Common myeloid progenitor, CD34-positive (primary cell): ENCODE data around the gene PHOX2A.
"Not testable (repeated sequence)": the region's sequence is repeated elsewhere in the genome, so short reads cannot be mapped to it uniquely, and the experiment has no call there.

Source experiments
- CTCF ChIA-PET: fragments of 350-600 bp; sonication (Branson Sonifier 250); formaldehyde crosslinking; loops from one replicate; lab custom pipeline; 2021; ENCODE audit warnings: antibody characterized with exemption; lab: Charles Lee
- POLR2A ChIA-PET: fragments of 350-600 bp; sonication (Branson Sonifier 250); formaldehyde crosslinking; loops from one replicate; lab custom pipeline; 2021; ENCODE audit warnings: antibody characterized with exemption; lab: Charles Lee
- DNase-seq, 3 donors: peaks; one replicate each; pipeline versions ENCODE4 v3.0.0 to v3.0.0-alpha.2; 2013
- H3K27ac ChIP-seq, 2 experiments: 1 replicate in 1 of 2; 2 replicates in 1 of 2; pipeline ENCODE4 v1.7.0; 2013; ENCODE audit warnings: inconsistent platforms in 2 of 2, low read length in 2 of 2, mild to moderate bottlenecking in 2 of 2, low read depth in 1 of 2, moderate library complexity in 1 of 2; ENCODE audit not compliant: severe bottlenecking in 2 of 2, insufficient read depth in 1 of 2, poor library complexity in 1 of 2
- H3K27me3 ChIP-seq, 5 experiments: replicated peaks in 2 of 5; 1 replicate in 3 of 5; 2 replicates in 2 of 5; pipeline versions ENCODE4 v1.6.1 to v1.7.0; 2013; ENCODE audit warnings: low read length in 4 of 5, mild to moderate bottlenecking in 2 of 5, moderate library complexity in 2 of 5, inconsistent platforms in 1 of 5; ENCODE audit not compliant: insufficient read depth in 5 of 5, control insufficient read depth in 4 of 5
- H3K36me3 ChIP-seq, 4 experiments: 1 replicate in 2 of 4; 2 replicates in 2 of 4; pipeline versions ENCODE4 v1.6.1 to v1.7.0; 2013; ENCODE audit warnings: low read length in 3 of 4, control low read depth in 1 of 4, mild to moderate bottlenecking in 1 of 4; ENCODE audit not compliant: control insufficient read depth in 4 of 4, insufficient read depth in 4 of 4
- H3K4me1 ChIP-seq, 4 experiments: 1 replicate in 3 of 4; 2 replicates in 1 of 4; pipeline versions ENCODE4 v1.6.1 to v1.7.1; 2013; ENCODE audit warnings: low read length in 3 of 4, mild to moderate bottlenecking in 3 of 4, control low read depth in 1 of 4, inconsistent platforms in 1 of 4, moderate library complexity in 1 of 4; ENCODE audit not compliant: control insufficient read depth in 4 of 4, insufficient read depth in 4 of 4; ENCODE audit errors: control extremely low read depth in 1 of 4
- H3K4me3 ChIP-seq, 7 experiments: 1 replicate in 4 of 7; 2 replicates in 3 of 7; pipeline versions ENCODE4 v1.5.1 to v1.7.0; 2013; ENCODE audit warnings: mild to moderate bottlenecking in 7 of 7, low read length in 6 of 7, moderate library complexity in 6 of 7, inconsistent platforms in 2 of 7, low read depth in 2 of 7, control low read depth in 1 of 7; ENCODE audit not compliant: insufficient read depth in 4 of 7, control insufficient read depth in 1 of 7; ENCODE audit errors: extremely low read depth in 1 of 7
- H3K9me3 ChIP-seq, 5 experiments: 1 replicate in 4 of 5; 2 replicates in 1 of 5; pipeline versions ENCODE4 v1.6.1 to v1.7.1; 2013; ENCODE audit warnings: low read length in 4 of 5, mild to moderate bottlenecking in 2 of 5, inconsistent platforms in 1 of 5, low read depth in 1 of 5, moderate library complexity in 1 of 5; ENCODE audit not compliant: control insufficient read depth in 4 of 5, insufficient read depth in 2 of 5; ENCODE audit errors: control extremely low read depth in 1 of 5
- WGBS: methylation state at CpG from one replicate; pipeline ENCODE4 v1.1.5; 2013; ENCODE audit not compliant: insufficient coverage; 5-methylcytosine and 5-hydroxymethylcytosine counted together

PHOX2A gene

DNA sequence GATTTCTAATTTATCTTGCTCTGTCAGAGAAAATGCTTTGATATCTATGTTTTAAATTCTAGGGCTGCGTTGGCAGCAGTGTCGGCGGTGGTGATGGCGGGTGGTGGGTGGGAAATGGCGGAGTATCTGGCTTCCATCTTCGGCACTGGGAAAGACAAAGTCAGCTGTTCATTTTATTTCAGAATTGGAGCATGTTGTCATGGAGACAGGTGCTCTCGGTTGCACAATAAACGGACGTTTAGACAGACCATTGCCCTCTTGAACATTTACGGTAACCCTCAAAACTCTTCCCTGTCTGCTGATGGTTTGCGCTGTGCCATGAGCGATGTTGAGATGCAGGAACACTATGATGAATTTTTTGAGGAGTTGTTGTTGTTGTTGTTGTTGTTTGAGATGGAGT is 36.1 kb upstream of the PHOX2A start:
- ChIA-PET CTCF (interaction anchor here (0.8 kb wide), 1 partner anchor 150 kb away, joined by 3 read pairs; no protein-coding TSS in a partner anchor), POLR2A (no interaction called here)
- no peak overlapping the region for H3K27ac ChIP-seq
- no peaks in the 10 kb centered on the region for H3K36me3 ChIP-seq
- DNase-seq = no peak
- H3K4me3 ChIP-seq = no peak overlapping the region
- WGBS = 96% methylated on average over 9 of the region's 12 CpGs
- H3K9me3 ChIP-seq = no peaks in the 10 kb centered on the region
- H3K27me3 ChIP-seq = peaks cover 0 to 11% (median 3%) of the 10 kb centered on the region in 5 experiments
- no peaks in the 10 kb centered on the region for H3K4me1 ChIP-seq

DNA sequence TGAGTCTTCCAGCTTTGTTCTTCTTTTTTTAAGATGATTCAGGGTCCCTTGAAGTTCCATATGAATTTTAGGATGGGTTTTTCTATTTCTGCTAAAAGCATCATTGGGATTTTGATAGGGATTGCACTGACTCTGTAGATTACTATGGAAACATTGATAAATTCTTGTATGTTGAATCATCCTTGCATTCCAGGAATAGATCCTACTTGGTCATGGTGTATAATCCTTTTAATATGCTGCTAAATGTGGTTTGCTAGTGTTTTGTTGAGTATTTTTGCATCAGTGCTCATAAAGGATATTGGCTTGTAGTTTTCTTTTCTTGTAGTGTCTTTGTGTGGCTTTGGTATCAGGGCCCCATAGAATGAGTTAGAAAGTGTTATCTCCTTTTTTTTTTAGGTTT is 34.9 kb upstream of the PHOX2A start:
- H3K4me1 ChIP-seq = no peaks in the 10 kb centered on the region
- no peak for DNase-seq
- H3K4me3 ChIP-seq = no peak overlapping the region
- POLR2A ChIA-PET = no interaction called here
- H3K9me3 ChIP-seq = no peaks in the 10 kb centered on the region
- CTCF ChIA-PET = no interaction called here
- no peak overlapping the region for H3K27ac ChIP-seq
- H3K36me3 ChIP-seq = no peaks in the 10 kb centered on the region
- peaks cover 0 to 8% (median 3%) of the 10 kb centered on the region in 5 experiments for H3K27me3 ChIP-seq

DNA sequence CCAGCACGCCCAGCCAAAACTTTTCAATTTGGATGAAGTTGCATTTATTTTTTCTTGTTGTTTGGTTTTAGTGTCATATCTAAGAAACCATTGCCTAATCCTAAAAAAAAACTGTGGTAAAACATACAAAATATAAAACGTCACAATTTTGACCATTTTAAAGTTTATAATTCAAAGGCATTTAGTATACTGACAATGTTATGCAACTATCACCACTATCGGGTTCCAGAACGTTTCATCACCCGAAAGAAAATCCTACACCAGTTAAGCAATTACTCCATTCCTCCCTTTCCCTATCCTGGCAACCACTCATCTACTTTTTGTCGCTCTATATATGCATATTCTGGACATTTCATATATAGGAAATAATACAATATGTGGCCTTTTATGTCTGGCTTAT is 30.5 kb upstream of the PHOX2A start:
- Histone ChIP-seq H3K27me3 (peaks cover 0 to 3% (median 0%) of the 10 kb centered on the region in 5 experiments), H3K27ac (no peak overlapping the region), H3K9me3 (no peaks in the 10 kb centered on the region), H3K36me3 (no peaks in the 10 kb centered on the region), H3K4me3 (no peak overlapping the region), H3K4me1 (no peaks in the 10 kb centered on the region)
- ChIA-PET CTCF (no interaction called here), POLR2A (no interaction called here)
- DNase-seq = no peak
- WGBS = 100% methylated on average over 1 of the region's 6 CpGs

DNA sequence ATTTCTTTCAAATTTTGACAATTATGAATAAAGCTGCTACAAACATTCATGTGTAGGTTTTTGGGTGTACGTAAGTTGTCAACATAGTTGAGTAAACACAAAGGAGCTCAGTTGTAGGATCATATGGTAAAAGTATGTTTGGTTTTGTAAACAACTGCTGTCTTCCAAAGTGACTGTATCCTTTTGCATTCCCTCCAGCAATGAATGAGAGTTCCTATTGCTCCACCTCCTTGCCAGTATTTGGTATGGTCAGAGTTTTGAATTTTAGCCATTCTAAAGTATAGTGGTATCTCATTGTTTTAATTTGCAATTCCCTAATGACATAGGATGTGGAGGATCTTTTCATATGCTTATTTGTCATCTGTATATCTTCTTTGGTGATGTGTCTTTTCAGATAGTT is 28.0 kb upstream of the PHOX2A start:
- ChIA-PET POLR2A (no interaction called here), CTCF (interaction anchor here (0.8 to 1.2 kb wide), 2 partner anchors 31 to 68 kb away, joined by 3 read pairs; no protein-coding TSS in a partner anchor)
- H3K4me1 ChIP-seq = no peaks in the 10 kb centered on the region
- no peaks in the 10 kb centered on the region for H3K27me3 ChIP-seq
- no CpG with 5 or more reads among the region's 1 CpG for WGBS
- H3K4me3 ChIP-seq = no peak overlapping the region
- H3K9me3 ChIP-seq = no peaks in the 10 kb centered on the region
- H3K27ac ChIP-seq = no peak overlapping the region
- no peak for DNase-seq
- H3K36me3 ChIP-seq = no peaks in the 10 kb centered on the region

DNA sequence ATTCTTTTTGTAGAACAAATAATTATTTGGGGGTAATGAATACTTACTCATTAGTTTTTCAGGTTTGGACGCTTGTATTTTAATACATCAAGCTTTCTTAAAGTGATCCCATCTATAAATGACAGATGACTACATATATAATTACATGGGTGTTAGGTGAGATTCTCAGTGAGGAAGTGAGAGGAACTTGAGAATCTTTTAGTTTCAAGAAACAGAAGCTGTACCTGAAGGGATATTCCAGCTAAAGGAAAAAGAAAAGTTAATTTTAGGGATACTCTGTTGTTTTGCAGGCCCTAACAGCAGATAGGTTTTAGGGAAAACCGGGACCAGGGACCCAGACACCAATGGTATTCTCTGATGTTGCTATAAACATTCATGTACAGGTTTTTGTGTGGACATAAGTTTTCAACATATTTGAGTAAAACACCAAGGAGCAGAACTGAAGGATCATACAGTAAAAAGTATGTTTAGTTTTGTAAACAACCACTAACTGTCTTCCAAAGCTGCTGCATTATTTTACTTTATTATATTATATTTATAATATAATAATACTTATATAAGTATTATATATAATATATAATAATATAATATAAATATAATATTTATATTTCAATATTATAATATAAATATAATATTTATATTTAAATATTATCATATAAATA is 24.1 kb upstream of the PHOX2A start:
- Histone ChIP-seq H3K9me3 (no peaks in the 10 kb centered on the region), H3K4me3 (no peak overlapping the region), H3K4me1 (peaks cover 0 to 4% (median 2%) of the 10 kb centered on the region in 4 experiments), H3K36me3 (no peaks in the 10 kb centered on the region), H3K27ac (no peak overlapping the region), H3K27me3 (no peaks in the 10 kb centered on the region)
- DNase-seq = no peak
- POLR2A ChIA-PET = interaction anchor here (0.7 kb wide), 1 partner anchor 9 kb away, joined by 3 read pairs; no protein-coding TSS in a partner anchor
- CTCF ChIA-PET = interaction anchor here (1.0 to 1.8 kb wide), 2 partner anchors 12 to 39 kb away, joined by 3 to 8 read pairs; no protein-coding TSS in a partner anchor
- WGBS = no CpG with 5 or more reads among the region's 2 CpGs

DNA sequence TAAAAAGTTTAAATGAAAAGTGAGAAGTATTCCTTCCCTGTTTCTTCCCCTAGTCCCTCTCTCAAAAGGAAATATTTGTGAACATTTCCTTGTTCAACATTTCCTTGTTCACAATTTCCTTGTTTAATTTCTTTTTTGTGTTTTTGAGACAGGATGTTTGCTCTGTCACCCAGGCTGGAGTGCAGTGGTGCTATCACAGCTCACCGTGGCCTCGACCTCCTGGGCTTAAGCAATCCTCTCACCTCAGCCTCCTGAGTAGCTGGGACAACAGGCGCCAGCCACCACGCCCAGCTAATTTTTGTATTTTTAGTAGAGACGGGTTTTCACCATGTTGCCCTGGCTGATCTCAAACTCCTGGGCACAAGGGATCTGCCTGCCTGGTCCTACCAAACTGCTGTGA is 23.0 kb upstream of the PHOX2A start:
- CTCF ChIA-PET = interaction anchor here (1.8 kb wide), 1 partner anchor 11 kb away, joined by 8 read pairs; no protein-coding TSS in a partner anchor
- H3K27me3 ChIP-seq, H3K27ac ChIP-seq, H3K4me3 ChIP-seq, H3K9me3 ChIP-seq, DNase-seq, POLR2A ChIA-PET, H3K36me3 ChIP-seq, H3K4me1 ChIP-seq: not testable (repeated sequence)
- WGBS = 98% methylated on average over 5 of the region's 5 CpGs

DNA sequence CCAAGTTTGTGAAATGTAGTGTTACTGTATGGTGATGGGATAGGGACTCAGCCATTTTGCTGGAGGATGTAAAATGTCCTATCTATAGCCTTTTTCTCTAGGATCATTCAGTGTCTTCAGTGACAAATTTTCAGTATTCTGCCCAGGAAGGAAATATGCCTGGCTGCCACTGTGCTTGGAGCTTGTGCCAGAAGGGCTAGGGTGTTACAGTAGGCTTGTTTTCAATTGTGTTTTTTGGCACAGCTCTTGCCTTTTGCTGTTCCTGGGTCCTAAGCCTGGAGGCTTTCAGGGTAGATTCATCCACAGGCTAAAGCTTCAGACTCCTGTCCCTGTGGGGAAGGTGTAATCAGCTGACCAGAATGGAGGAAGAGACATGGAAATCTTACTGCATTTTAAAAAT is 22.0 kb upstream of the PHOX2A start:
- H3K4me3 ChIP-seq = no peak overlapping the region
- ChIA-PET CTCF (interaction anchor here (1.0 kb wide), 1 partner anchor 11 kb away, joined by 3 read pairs; no protein-coding TSS in a partner anchor), POLR2A (no interaction called here)
- H3K36me3 ChIP-seq = no peaks in the 10 kb centered on the region
- H3K9me3 ChIP-seq = no peaks in the 10 kb centered on the region
- H3K27ac ChIP-seq = no peak overlapping the region
- H3K4me1 ChIP-seq = peaks cover 0 to 6% (median 2%) of the 10 kb centered on the region in 4 experiments
- no peaks in the 10 kb centered on the region for H3K27me3 ChIP-seq
- no peak for DNase-seq
